BE2C (cell line): ENCODE measurements around the gene MUS81.

Source experiments
- DNase-seq: peaks from one replicate; pipeline ENCODE4 v3.0.0-alpha.2; 2020
- H3K27me3 ChIP-seq: fragments of 250-450 bp; sonication (Bioruptor Pico); 2 replicates; pipeline ENCODE4 v1.5.1; 2020; ENCODE audit warnings: mild to moderate bottlenecking
- H3K36me3 ChIP-seq: fragments of 250-450 bp; sonication (Bioruptor Pico); 2 replicates; pipeline ENCODE4 v1.5.1; 2020; ENCODE audit warnings: mild to moderate bottlenecking
- H3K4me1 ChIP-seq: fragments of 250-450 bp; sonication (Bioruptor Pico); 2 replicates; pipeline ENCODE4 v1.5.1; 2020
- H3K4me3 ChIP-seq: 2 replicates; pipeline ENCODE4 v1.5.1; 2011; ENCODE audit warnings: low read depth, low read length
- H3K9me3 ChIP-seq: fragments of 250-450 bp; sonication (Bioruptor Pico); 2 replicates; pipeline ENCODE4 v1.5.1; 2020
- CTCF ChIP-seq: IDR thresholded peaks from 2 replicates; pipeline ENCODE4 v1.5.1; 2012; ENCODE audit warnings: mild to moderate bottlenecking, low read depth, low read length

MUS81 gene

DNA sequence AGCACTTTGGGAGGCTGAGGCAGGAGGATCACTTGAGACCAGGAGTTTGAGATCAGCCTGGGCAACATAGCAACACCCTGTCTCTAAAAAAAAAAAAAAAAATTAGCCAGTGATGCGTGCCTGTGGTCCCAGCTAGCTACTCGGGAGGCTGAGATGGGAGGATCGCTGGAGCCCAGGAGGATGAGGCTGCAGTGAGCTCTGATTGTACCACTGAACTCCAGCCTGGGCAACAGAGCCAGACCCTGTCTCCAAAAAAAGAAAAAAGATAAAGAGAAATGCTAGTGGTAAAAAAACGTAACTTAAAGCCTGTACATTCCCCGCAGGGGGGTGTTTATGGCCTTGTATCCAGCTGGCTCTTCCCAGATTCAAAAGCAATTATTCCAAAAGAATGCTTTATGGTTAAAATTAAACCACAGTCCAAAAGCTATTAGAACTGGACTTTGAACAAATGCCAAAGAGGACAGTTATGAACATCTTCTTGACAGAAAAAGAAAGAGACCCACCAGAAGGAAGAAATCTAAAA lies 42.9 kb upstream of the MUS81 start:
- no peak for TF ChIP-seq CTCF
- Histone ChIP-seq H3K9me3 (no peaks in the 10 kb centered on the region), H3K4me3 (peak overlapping the region; percentile 67), H3K27me3 (peaks cover 9% of the 10 kb centered on the region), H3K4me1 (no peaks in the 10 kb centered on the region), H3K36me3 (no peaks in the 10 kb centered on the region)
- no peak for DNase-seq

GRCh38 chr11:65817835-65818680 lies 42.2 kb upstream of the MUS81 start:
- no peaks in the 10 kb centered on the region for H3K9me3 ChIP-seq
- peak; percentile 98 for DNase-seq

GRCh38 chr11:65821107-65821506 lies 39.1 kb upstream of the MUS81 start:
- H3K9me3 ChIP-seq, result no peaks in the 10 kb centered on the region
- no peaks in the 10 kb centered on the region; the same call in none of the 2 replicates for H3K27me3 ChIP-seq
- no peaks in the 10 kb centered on the region for H3K4me1 ChIP-seq
- no peak for DNase-seq
- no peaks in the 10 kb centered on the region for H3K36me3 ChIP-seq
- TF ChIP-seq CTCF, result no peak
- no peak overlapping the region for H3K4me3 ChIP-seq

More at GRCh38 chr11:65817835-65818680, 42.2 kb upstream of the MUS81 start:
- H3K27me3 ChIP-seq, result peaks cover 8% of the 10 kb centered on the region
- peak; percentile 96 for TF ChIP-seq CTCF
- H3K36me3 ChIP-seq, result no peaks in the 10 kb centered on the region
- no peaks in the 10 kb centered on the region for H3K4me1 ChIP-seq
- peak overlapping the region; percentile 67 for H3K4me3 ChIP-seq

- no peak overlapping the region for H3K4me3 ChIP-seq
- H3K27me3 ChIP-seq, result no peaks in the 10 kb centered on the region
- H3K4me1 ChIP-seq, result no peaks in the 10 kb centered on the region
- no peak for DNase-seq
- H3K9me3 ChIP-seq, result no peaks in the 10 kb centered on the region
- no peak for TF ChIP-seq CTCF
- H3K36me3 ChIP-seq, result no peaks in the 10 kb centered on the region
Observed at GRCh38 chr11:65822776-65823528, 37.3 kb upstream of the MUS81 start.

- Histone ChIP-seq H3K4me1 (no peaks in the 10 kb centered on the region), H3K4me3 (no peak overlapping the region), H3K27me3 (no peaks in the 10 kb centered on the region), H3K9me3 (no peaks in the 10 kb centered on the region), H3K36me3 (no peaks in the 10 kb centered on the region)
- TF ChIP-seq CTCF, result no peak
- no peak for DNase-seq
Observed at GRCh38 chr11:65826984-65827735, 33.1 kb upstream of the MUS81 start.
